Ascending aorta (tissue), 2 donors: ENCODE data around the gene ITPK1. TPM values are rescaled to one million over a fixed set of nuclear protein-coding genes. Genes with fewer than 3 reads are reported as not detected.
"Not testable (repeated sequence)": the region's sequence is repeated elsewhere in the genome, so short reads cannot be mapped to it uniquely, and the experiment has no call there.

ENCODE experiments used
- DNase-seq, 2 donors: peaks; one replicate each; pipeline ENCODE4 v3.0.0-alpha.2; 2019; ENCODE audit warnings: low spot score in 2 of 2
- H3K27ac ChIP-seq, 2 donors: fragments of 200-600 bp; sonication (generic); one replicate each; pipeline ENCODE4 v1.5.1; 2016 to 2017; ENCODE audit warnings: mild to moderate bottlenecking in 1 of 2
- H3K27me3 ChIP-seq: fragments of 200-600 bp; sonication (generic); one replicate; pipeline ENCODE4 v1.5.1; 2017
- H3K36me3 ChIP-seq, 2 donors: fragments of 200-600 bp; sonication (generic); one replicate each; pipeline ENCODE4 v1.5.1; 2016
- H3K4me1 ChIP-seq, 2 donors: fragments of 200-600 bp; sonication (generic); one replicate each; pipeline ENCODE4 v1.5.1; 2016 to 2017; ENCODE audit warnings: mild to moderate bottlenecking in 1 of 2
- H3K4me3 ChIP-seq, 2 donors: fragments of 200-600 bp; sonication (generic); one replicate each; pipeline ENCODE4 v1.5.1; 2016 to 2017; ENCODE audit warnings: mild to moderate bottlenecking in 1 of 2
- H3K9me3 ChIP-seq, 2 donors: fragments of 200-600 bp; sonication (generic); one replicate each; pipeline ENCODE4 v1.5.1; 2016
- intact Hi-C: fragments of 100-400 bp; cut with DNase I; formaldehyde crosslinking; loops from one replicate; pipeline ENCODE4 v1.15.1; 2023
- total RNA-seq: library from RNA; depleted of rRNA; stranded (reverse); fragments of >200 nt; gene quantifications from one replicate; pipeline ENCODE4 v1.1.0, GENCODE V29; 2016
- TF ChIP-seq, protein P1 (sequence below), 3 experiments: fragments of 200-600 bp in 2 of 3; fragments of 450-650 bp in 1 of 3; sonication (generic) in 2 of 3; IDR thresholded peaks; one replicate each; pipeline ENCODE4 v1.5.1; 2016 to 2019; ENCODE audit warnings: antibody characterized with exemption in 3 of 3, mild to moderate bottlenecking in 1 of 3, moderate library complexity in 1 of 3

The ITPK1 gene
- total RNA-seq, 1 donor from 2014 or later = 85.3 TPM

DNA sequence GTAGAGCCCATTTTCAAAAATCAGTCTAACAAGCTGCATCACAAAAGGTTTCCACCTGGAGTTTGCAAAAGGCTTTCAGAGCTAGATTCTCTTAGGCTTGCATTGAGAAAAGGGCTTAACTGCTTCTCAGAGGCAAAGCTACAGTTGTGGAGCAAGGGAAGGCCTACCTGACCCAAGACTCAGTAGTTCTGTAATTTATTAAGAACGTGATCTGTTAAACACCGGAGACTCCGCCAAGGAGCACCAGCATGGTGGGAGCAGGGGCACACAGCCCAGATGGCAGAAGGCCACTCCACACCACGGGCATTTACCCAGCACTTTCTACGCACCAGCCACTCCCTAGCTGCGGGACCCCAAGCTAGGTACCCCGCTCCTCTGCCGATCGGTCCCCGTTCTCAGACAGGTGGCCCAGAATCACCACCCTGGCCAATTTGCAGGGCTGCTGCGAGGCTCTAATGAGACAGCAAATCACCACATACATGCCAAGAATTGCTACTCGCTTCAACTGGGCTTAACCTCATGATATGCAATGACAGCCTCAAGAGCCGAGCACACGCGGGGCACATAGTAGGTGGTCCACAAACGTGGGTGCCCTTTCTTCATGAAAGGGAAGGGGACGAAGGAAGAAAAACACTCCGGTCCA is 1.5 kb downstream of the ITPK1 start:
- TF ChIP-seq, protein P1, sequence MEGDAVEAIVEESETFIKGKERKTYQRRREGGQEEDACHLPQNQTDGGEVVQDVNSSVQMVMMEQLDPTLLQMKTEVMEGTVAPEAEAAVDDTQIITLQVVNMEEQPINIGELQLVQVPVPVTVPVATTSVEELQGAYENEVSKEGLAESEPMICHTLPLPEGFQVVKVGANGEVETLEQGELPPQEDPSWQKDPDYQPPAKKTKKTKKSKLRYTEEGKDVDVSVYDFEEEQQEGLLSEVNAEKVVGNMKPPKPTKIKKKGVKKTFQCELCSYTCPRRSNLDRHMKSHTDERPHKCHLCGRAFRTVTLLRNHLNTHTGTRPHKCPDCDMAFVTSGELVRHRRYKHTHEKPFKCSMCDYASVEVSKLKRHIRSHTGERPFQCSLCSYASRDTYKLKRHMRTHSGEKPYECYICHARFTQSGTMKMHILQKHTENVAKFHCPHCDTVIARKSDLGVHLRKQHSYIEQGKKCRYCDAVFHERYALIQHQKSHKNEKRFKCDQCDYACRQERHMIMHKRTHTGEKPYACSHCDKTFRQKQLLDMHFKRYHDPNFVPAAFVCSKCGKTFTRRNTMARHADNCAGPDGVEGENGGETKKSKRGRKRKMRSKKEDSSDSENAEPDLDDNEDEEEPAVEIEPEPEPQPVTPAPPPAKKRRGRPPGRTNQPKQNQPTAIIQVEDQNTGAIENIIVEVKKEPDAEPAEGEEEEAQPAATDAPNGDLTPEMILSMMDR (IDR thresholded peaks at IDR 0.05) = no peak
- H3K4me3 ChIP-seq = peak overlapping the region; percentile 97 to 99
- no peak for DNase-seq
- no peaks in the 10 kb centered on the region for H3K9me3 ChIP-seq
- H3K27ac ChIP-seq = peak overlapping the region; percentile 88 to 100
- H3K36me3 ChIP-seq = no peaks in the 10 kb centered on the region
- intact Hi-C loops = loop anchor here (2.0 to 5.0 kb wide), 4 partner anchors 72 to 219 kb away; partner anchors contain the start of gene BTBD7
- H3K4me1 ChIP-seq = peaks cover 9 to 28% of the 10 kb centered on the region in 2 donors
- H3K27me3 ChIP-seq = no peaks in the 10 kb centered on the region

DNA sequence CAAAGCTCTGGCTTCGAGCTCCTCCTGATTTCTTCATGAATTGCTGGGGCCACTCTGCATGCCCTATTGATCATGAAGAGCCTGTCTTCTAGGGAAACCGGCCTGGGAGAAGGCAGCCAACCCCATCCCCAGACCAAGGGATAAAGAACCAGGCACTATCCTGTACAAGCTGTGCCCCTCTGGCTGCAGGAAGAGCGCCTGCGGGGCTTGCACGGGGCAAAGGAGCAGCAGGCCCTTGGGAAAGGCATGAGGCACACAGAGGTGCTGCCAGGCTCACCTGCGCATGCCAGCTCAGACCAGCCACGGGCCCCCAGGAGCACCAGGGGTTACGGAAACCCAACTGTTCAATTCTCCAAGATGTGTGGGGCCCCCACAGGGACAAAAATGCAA is 2.1 kb downstream of the ITPK1 start:
- H3K27ac ChIP-seq = peak overlapping the region; percentile 62 to 100
- no peaks in the 10 kb centered on the region for H3K9me3 ChIP-seq
- TF ChIP-seq, protein P1 (IDR thresholded peaks at IDR 0.05) = no peak
- H3K27me3 ChIP-seq = no peaks in the 10 kb centered on the region
- H3K4me1 ChIP-seq = peaks cover 9 to 28% of the 10 kb centered on the region in 2 donors
- DNase-seq = no peak
- intact Hi-C loops = loop anchor here (2.0 to 5.0 kb wide), 4 partner anchors 71 to 219 kb away; partner anchors contain the start of gene BTBD7
- peak overlapping the region; percentile 97 to 99 for H3K4me3 ChIP-seq
- no peaks in the 10 kb centered on the region for H3K36me3 ChIP-seq

DNA sequence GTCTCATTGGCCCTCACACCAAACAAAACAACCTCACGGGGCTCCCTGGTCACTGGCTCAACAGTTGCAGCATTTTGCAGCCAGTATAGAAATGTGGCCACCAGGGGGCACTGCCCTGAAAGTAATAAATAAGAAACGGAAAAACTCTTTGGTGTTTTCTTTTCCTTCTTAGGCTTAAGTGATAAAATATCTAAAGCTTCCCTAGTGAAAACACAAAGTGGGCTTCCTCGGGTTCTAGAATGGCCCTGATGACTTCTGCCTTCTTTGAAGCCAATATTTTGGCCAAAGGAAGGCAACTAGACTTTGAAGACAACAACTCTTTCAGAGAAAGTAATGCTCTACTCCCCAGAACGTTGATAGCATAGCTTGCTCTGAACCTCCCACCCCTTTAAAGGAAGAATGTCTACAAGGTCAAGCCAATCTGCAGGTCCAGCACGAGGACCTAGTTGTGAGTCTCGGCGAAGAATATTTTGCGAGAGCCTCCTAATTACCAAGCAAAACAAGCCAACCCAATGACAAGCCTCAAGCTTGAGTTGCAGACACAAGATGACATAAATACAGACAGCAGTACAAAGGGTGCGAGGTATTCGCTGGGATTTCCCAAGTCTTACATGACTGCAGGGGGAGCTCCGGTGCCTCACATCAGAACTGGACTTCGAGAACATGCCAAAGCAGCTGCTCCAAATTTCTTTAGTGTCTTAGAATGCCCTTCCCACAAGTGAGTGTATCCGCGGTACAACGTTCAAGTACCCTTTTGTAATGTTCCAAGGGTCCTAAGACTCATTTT is 2.6 kb downstream of the ITPK1 start:
- TF ChIP-seq, protein P1 (IDR thresholded peaks at IDR 0.05) = peak; percentile 44 to 80 (median 63)
- Histone ChIP-seq H3K4me1 (peaks cover 9 to 28% of the 10 kb centered on the region in 2 donors), H3K36me3 (no peaks in the 10 kb centered on the region), H3K27me3 (no peaks in the 10 kb centered on the region), H3K4me3 (peak overlapping the region; percentile 46 to 99), H3K9me3 (no peaks in the 10 kb centered on the region), H3K27ac (peak overlapping the region; percentile 62 to 100)
- peak; percentile 28 to 91 for DNase-seq
- intact Hi-C loops = loop anchor here (5.0 kb wide), 3 partner anchors 71 to 141 kb away; no protein-coding TSS in a partner anchor

DNA sequence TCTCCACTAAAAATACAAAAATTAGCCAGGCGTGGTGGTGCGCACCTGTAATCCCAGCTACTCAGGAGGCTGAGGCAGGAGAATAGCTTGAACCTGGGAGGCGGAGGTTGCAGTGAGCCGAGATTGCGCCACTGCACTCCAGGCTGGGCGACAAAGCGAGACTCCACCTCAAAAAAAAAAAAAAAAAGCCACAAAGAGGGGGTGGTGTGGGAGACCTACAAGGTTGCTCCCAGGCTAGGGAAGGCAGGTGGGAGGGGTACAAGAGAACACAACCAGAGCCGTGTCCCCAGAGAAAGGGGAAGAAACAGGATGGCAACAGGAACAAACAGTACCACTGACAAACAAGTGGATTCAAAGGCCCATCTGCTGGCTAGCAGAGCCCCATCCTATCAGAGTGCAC is 4.2 kb downstream of the ITPK1 start:
- H3K4me3 ChIP-seq, H3K27ac ChIP-seq, H3K9me3 ChIP-seq, H3K36me3 ChIP-seq, DNase-seq, H3K27me3 ChIP-seq: not testable (repeated sequence)
- peaks cover 9 to 24% of the 10 kb centered on the region in 2 donors for H3K4me1 ChIP-seq
- intact Hi-C loops = loop anchor here (5.0 kb wide), 3 partner anchors 69 to 139 kb away; no protein-coding TSS in a partner anchor

DNA sequence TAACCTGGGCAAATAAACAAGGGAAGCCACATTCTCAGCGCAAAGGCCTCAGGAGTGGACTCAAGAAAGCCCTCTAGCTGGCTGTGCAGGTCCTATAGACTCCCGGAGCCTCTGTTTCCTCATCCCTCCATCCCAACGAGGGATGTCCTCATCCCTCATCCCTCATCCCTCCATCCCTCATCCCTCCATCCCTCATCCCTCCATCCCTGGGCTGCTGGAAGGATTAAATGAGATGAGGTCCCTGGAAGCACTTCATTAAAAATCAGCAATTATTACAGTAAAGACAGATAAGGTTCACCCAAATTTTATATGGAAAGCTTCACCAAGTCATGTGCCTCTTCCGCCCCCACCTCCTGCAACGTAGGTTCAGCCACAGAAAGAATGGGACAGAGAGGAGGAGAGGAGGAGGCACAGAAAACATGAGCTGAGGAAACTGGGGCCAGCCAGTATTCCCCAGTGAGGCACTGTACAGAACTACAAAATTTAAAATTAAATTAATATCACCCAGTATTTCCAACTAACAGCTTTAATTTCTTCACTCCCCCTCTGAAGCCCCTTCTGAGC is 4.8 kb downstream of the ITPK1 start:
- TF ChIP-seq, protein P1 (IDR thresholded peaks at IDR 0.05) = no peak
- Histone ChIP-seq H3K27ac (no peak overlapping the region), H3K4me3 (no peak overlapping the region), H3K27me3 (no peaks in the 10 kb centered on the region), H3K36me3 (no peaks in the 10 kb centered on the region), H3K9me3 (no peaks in the 10 kb centered on the region), H3K4me1 (peaks cover 5 to 21% of the 10 kb centered on the region in 2 donors)
- no peak for DNase-seq
- intact Hi-C loops = loop anchor here (5.0 kb wide), 3 partner anchors 69 to 139 kb away; no protein-coding TSS in a partner anchor
